ENCODE data around the gene ADCY5. TPM values are rescaled to one million over a fixed set of nuclear protein-coding genes. Genes with fewer than 3 reads are reported as not detected.

Gene ADCY5
- total RNA-seq, 6 experiments from 2014 or later = 0.09 to 0.95 (median 0.19) TPM

GRCh38 chr3:123342631-123343080 is 106.2 kb downstream of the ADCY5 start:
- TF ChIP-seq, protein P1, sequence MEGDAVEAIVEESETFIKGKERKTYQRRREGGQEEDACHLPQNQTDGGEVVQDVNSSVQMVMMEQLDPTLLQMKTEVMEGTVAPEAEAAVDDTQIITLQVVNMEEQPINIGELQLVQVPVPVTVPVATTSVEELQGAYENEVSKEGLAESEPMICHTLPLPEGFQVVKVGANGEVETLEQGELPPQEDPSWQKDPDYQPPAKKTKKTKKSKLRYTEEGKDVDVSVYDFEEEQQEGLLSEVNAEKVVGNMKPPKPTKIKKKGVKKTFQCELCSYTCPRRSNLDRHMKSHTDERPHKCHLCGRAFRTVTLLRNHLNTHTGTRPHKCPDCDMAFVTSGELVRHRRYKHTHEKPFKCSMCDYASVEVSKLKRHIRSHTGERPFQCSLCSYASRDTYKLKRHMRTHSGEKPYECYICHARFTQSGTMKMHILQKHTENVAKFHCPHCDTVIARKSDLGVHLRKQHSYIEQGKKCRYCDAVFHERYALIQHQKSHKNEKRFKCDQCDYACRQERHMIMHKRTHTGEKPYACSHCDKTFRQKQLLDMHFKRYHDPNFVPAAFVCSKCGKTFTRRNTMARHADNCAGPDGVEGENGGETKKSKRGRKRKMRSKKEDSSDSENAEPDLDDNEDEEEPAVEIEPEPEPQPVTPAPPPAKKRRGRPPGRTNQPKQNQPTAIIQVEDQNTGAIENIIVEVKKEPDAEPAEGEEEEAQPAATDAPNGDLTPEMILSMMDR (IDR thresholded peaks at IDR 0.05) = no peak
- H3K9me3 Mint-ChIP-seq = peaks cover under 1% of the 10 kb centered on the region; the same call in 1 of the 2 replicates
- no peaks in the 10 kb centered on the region for H3K36me3 Mint-ChIP-seq (ENCODE audit: low read depth)
- no peak for DNase-seq
- no peak overlapping the region for H3K27ac Mint-ChIP-seq
- peaks cover 12% of the 10 kb centered on the region for H3K4me1 Mint-ChIP-seq (ENCODE audit: low read depth)
- H3K27me3 Mint-ChIP-seq (ENCODE audit: insufficient read depth) = peaks cover 30% of the 10 kb centered on the region
- H3K4me3 Mint-ChIP-seq = no peak overlapping the region

GRCh38 chr3:123341871-123342630 is 106.8 kb downstream of the ADCY5 start:
- no peak overlapping the region for H3K27ac Mint-ChIP-seq
- no peak for DNase-seq
- H3K4me1 Mint-ChIP-seq (ENCODE audit: low read depth) = peaks cover 12% of the 10 kb centered on the region
- H3K36me3 Mint-ChIP-seq (ENCODE audit: low read depth) = no peaks in the 10 kb centered on the region
- H3K27me3 Mint-ChIP-seq (ENCODE audit: insufficient read depth) = peaks cover 29% of the 10 kb centered on the region
- no peak overlapping the region for H3K4me3 Mint-ChIP-seq
- TF ChIP-seq, protein P1 (IDR thresholded peaks at IDR 0.05) = no peak
- H3K9me3 Mint-ChIP-seq = peaks cover 4% of the 10 kb centered on the region; the same call in 1 of the 2 replicates

GRCh38 chr3:123340336-123340735 is 108.6 kb downstream of the ADCY5 start:
- DNase-seq = no peak
- no peaks in the 10 kb centered on the region for H3K36me3 Mint-ChIP-seq (ENCODE audit: low read depth)
- TF ChIP-seq, protein P1 (IDR thresholded peaks at IDR 0.05) = no peak
- H3K4me1 Mint-ChIP-seq (ENCODE audit: low read depth) = peaks cover 12% of the 10 kb centered on the region
- peaks cover 4% of the 10 kb centered on the region; the same call in 1 of the 2 replicates for H3K9me3 Mint-ChIP-seq
- H3K4me3 Mint-ChIP-seq = no peak overlapping the region
- peaks cover 19% of the 10 kb centered on the region for H3K27me3 Mint-ChIP-seq (ENCODE audit: insufficient read depth)
- H3K27ac Mint-ChIP-seq = no peak overlapping the region

DNA sequence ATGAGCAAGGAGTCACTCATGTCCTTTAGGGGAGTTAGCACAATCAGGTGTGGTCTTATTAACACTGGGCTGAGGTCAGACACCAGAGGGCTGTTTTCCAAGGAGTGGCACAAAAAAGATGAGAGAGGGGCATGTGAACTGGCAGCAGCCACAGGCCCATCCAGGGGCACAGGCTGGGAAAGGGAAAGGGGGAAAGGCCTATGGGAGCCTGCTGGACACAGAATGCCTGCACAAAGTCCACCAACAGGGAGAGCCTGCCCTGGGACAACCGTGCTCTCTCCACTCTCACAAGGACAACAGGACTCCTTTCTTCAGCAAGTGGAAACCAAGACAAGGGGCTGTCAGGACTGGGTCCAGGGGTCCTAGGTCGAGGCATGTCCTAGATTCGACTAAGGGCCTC is 109.6 kb downstream of the ADCY5 start:
- TF ChIP-seq, protein P1 (IDR thresholded peaks at IDR 0.05) = no peak
- Mint-ChIP-seq H3K9me3 (peaks cover 4% of the 10 kb centered on the region; the same call in 1 of the 2 replicates), H3K27ac (no peak overlapping the region), H3K4me1 (ENCODE audit: low read depth) (peaks cover 6% of the 10 kb centered on the region), H3K27me3 (ENCODE audit: insufficient read depth) (peaks cover 15% of the 10 kb centered on the region), H3K4me3 (no peak overlapping the region), H3K36me3 (ENCODE audit: low read depth) (no peaks in the 10 kb centered on the region)
- no peak for DNase-seq

GRCh38 chr3:123338620-123339061 is 110.2 kb downstream of the ADCY5 start:
- no peak overlapping the region for H3K27ac Mint-ChIP-seq
- no peaks in the 10 kb centered on the region for H3K4me1 Mint-ChIP-seq (ENCODE audit: low read depth)
- TF ChIP-seq, protein P1 (IDR thresholded peaks at IDR 0.05) = no peak
- no peak overlapping the region for H3K4me3 Mint-ChIP-seq
- H3K36me3 Mint-ChIP-seq (ENCODE audit: low read depth) = no peaks in the 10 kb centered on the region
- H3K9me3 Mint-ChIP-seq = peaks cover 4% of the 10 kb centered on the region; the same call in 1 of the 2 replicates
- DNase-seq = no peak
- H3K27me3 Mint-ChIP-seq (ENCODE audit: insufficient read depth) = peaks cover 15% of the 10 kb centered on the region

Measured in HFFc6 (cell line).